K562 (cell line): Measurements from ENCODE around the gene IFI30. TPM values are rescaled to one million over a fixed set of nuclear protein-coding genes. Genes with fewer than 3 reads are reported as not detected.

Experiments
- ARID2 ChIP-seq: fragments of 450-650 bp; IDR thresholded peaks from 2 replicates; pipeline ENCODE4 v1.6.1; 2017; ENCODE audit warnings: antibody characterized with exemption, mild to moderate bottlenecking
- CBX8 ChIP-seq: fragments of 200-600 bp; sonication (generic); IDR thresholded peaks from 2 replicates; pipeline ENCODE4 v1.6.1; 2012; ENCODE audit warnings: borderline replicate concordance, mixed run types, low read depth, mild to moderate bottlenecking, moderate library complexity, mixed read lengths, low read length, control low read depth, inconsistent platforms; ENCODE audit not compliant: poor library complexity, severe bottlenecking; ENCODE audit errors: extremely low read depth
- CREB1 ChIP-seq, 2 experiments: sonication (generic) in 1 of 2; formaldehyde crosslinking in 1 of 2; IDR thresholded peaks; 2 replicates each; pipeline versions ENCODE4 v1.6.1 to v1.8.0; 2012 to 2022; ENCODE audit warnings: inconsistent platforms in 1 of 2, mild to moderate bottlenecking in 1 of 2, missing genetic modification reagents in 1 of 2, moderate library complexity in 1 of 2
- ELF4 ChIP-seq: fragments of 450-650 bp; formaldehyde crosslinking; IDR thresholded peaks from 2 replicates; pipeline ENCODE4 v1.4.0; 2022; ENCODE audit warnings: missing genetic modification characterization
- EP400 ChIP-seq: fragments of 450-650 bp; IDR thresholded peaks from 2 replicates; pipeline ENCODE4 v1.6.1; 2017; ENCODE audit warnings: antibody characterized with exemption, mild to moderate bottlenecking, moderate library complexity
- HEY1 ChIP-seq: fragments of 250-450 bp; sonication (Bioruptor Pico); IDR thresholded peaks from 2 replicates; pipeline ENCODE4 v1.5.0; 2020; ENCODE audit warnings: mild to moderate bottlenecking, moderate library complexity, borderline replicate concordance
- HIVEP1 ChIP-seq: fragments of 250-450 bp; sonication (Bioruptor Pico); IDR thresholded peaks from 2 replicates; pipeline ENCODE4 v1.4.0; 2020; ENCODE audit warnings: mild to moderate bottlenecking
- MCM5 ChIP-seq: fragments of 450-650 bp; IDR thresholded peaks from 2 replicates; pipeline ENCODE4 v1.6.1; 2016; ENCODE audit warnings: low read depth
- MXI1 ChIP-seq: IDR thresholded peaks from 2 replicates; pipeline ENCODE4 v1.6.1; 2011; ENCODE audit warnings: low read depth, mild to moderate bottlenecking, improper control_type of control experiment, low read length
- MYC ChIP-seq, 2 experiments: fragments of 250-450 bp in 1 of 2; sonication (Bioruptor Pico) in 1 of 2; IDR thresholded peaks; 2 replicates each; pipeline versions ENCODE4 v1.5.1 to v1.6.1; 2012 to 2021; ENCODE audit warnings: low read depth in 2 of 2, borderline replicate concordance in 1 of 2, improper control_type of control experiment in 1 of 2, low read length in 1 of 2, mild to moderate bottlenecking in 1 of 2, moderate library complexity in 1 of 2
- NFRKB ChIP-seq: fragments of 450-650 bp; IDR thresholded peaks from 2 replicates; pipeline ENCODE4 v1.6.1; 2016; ENCODE audit warnings: low read depth
- SOX6 ChIP-seq: fragments of 450-650 bp; IDR thresholded peaks from 2 replicates; pipeline ENCODE4 v1.6.1; 2014; ENCODE audit warnings: mild to moderate bottlenecking
- SP2 ChIP-seq: IDR thresholded peaks from 2 replicates; pipeline ENCODE4 v1.6.1; 2011; ENCODE audit warnings: mild to moderate bottlenecking, low read depth, low read length, moderate library complexity; ENCODE audit not compliant: poor library complexity, severe bottlenecking; ENCODE audit errors: extremely low read depth
- STAT5A ChIP-seq: IDR thresholded peaks from 2 replicates; pipeline ENCODE4 v1.6.1; 2012; ENCODE audit warnings: low read length, inconsistent platforms, borderline replicate concordance
- ZFPM2 ChIP-seq: fragments of 250-450 bp; sonication (Bioruptor Pico); IDR thresholded peaks from 2 replicates; pipeline ENCODE4 v1.5.1; 2022; ENCODE audit warnings: mild to moderate bottlenecking
- ZNF121 ChIP-seq: sonication (generic); formaldehyde crosslinking; conservative IDR thresholded peaks from 2 replicates; pipeline ENCODE4 v1.8.0; 2022; ENCODE audit warnings: missing genetic modification reagents
- polyA plus RNA-seq, 8 experiments: library from polyadenylated mRNA; depleted of rRNA in 4 of 8; stranded (reverse) in 5 of 8; unstranded in 3 of 8; fragments of >200 nt; fragmentation: Nextera tagmentation in 2 of 8; fragmentation: Illumina TruSeq in 1 of 8; extraction: Ambion mirVana in 2 of 8; extraction: Trizol in 1 of 8; gene quantifications; 2 replicates each; pipeline versions ENCODE4 v1.2.1 to v1.2.3, GENCODE V29; 2011 to 2014; ENCODE audit warnings: inconsistent platforms in 1 of 8, missing spikeins in 1 of 8
- total RNA-seq, 7 experiments: library from RNA; depleted of rRNA in 6 of 7; stranded (reverse); fragments of >200 nt in 6 of 7; fragmentation: Illumina TruSeq in 2 of 7; extraction: Trizol in 2 of 7; gene quantifications; 2 replicates each; pipeline versions ENCODE4 v1.2.1 to v1.2.3, GENCODE V29; 2011 to 2021; ENCODE audit warnings: low replicate concordance in 1 of 7
- TF ChIP-seq, protein P1 (sequence below): fragments of 250-450 bp; sonication (Bioruptor Pico); IDR thresholded peaks from 2 replicates; pipeline ENCODE4 v1.6.1; 2021; ENCODE audit warnings: mild to moderate bottlenecking
- TF ChIP-seq, protein P2 (sequence below): fragments of 450-650 bp; conservative IDR thresholded peaks from 2 replicates; pipeline ENCODE4 v1.6.1; 2016; ENCODE audit warnings: missing genetic modification characterization, low read depth, mild to moderate bottlenecking, missing compliant biosample characterization, moderate library complexity
- TF ChIP-seq, protein P3 (sequence below): fragments of 450-650 bp; formaldehyde crosslinking; IDR thresholded peaks from 2 replicates; pipeline ENCODE4 v1.4.0; 2020; ENCODE audit warnings: mild to moderate bottlenecking, moderate library complexity
- TF ChIP-seq, protein P4 (sequence below), 2 experiments: fragments of 450-650 bp in 1 of 2; sonication (generic) in 1 of 2; formaldehyde crosslinking; conservative IDR thresholded peaks; 2 replicates each; pipeline versions ENCODE4 v1.4.0 to v1.8.1; 2020 to 2022; ENCODE audit warnings: mild to moderate bottlenecking in 1 of 2, missing genetic modification reagents in 1 of 2
- TF ChIP-seq, protein P5 (sequence below): sonication (generic); IDR thresholded peaks from 2 replicates; pipeline ENCODE4 v1.6.1; 2016

The IFI30 gene
- total and polyA plus RNA-seq, 9 of the 15 experiments (the other 6 are each of a cell fraction or from before 2014, with no cell fraction given), result 63.7 to 430 (median 109) TPM

DNA sequence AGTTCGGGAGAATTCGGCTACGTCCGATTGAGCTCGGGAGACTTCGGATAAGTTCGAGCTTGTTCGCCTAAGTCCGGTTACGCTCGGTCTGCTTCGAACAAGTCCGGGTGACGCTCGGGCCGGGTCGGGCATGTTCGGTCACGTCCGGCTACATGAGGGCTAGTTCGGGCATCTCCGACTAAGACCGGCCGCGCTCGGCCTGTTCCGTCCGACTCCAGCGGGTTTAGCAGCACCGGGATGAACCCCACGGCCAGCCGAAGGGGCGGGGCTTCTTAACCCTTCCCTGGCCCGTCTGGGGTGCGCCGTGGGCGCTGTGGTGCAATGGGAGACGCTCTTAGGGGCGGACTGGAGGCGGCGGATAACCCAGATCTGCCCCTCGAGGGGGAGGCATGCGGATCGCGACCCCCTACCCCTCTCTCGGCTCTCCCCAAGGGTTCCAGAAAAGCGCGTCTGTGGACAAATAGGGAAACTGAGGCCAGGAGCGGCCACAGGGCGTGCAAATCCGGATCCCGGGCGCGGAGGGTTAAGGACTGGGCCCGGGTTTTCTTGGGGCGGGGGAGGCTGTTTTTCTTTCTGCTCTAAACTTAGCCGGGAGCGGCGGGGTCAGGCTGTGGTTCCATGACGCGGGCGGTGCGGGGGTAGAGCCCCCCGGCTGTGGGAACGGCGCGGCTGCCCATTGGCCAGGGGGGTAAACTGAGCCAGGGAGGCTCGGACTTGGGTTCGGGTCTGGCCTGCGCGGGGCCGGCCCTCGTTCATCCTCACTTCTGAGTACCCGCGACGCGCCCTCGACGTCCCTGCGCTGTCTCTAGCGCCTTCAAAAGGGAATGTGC is 51.1 kb downstream of the IFI30 start (continued):
- TF ChIP-seq SP2, result no peak
- TF ChIP-seq, protein P1, sequence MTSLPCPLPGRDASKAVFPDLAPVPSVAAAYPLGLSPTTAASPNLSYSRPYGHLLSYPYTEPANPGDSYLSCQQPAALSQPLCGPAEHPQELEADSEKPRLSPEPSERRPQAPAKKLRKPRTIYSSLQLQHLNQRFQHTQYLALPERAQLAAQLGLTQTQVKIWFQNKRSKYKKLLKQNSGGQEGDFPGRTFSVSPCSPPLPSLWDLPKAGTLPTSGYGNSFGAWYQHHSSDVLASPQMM (CRISPR knock-in tag), result no peak
- TF ChIP-seq, protein P2, sequence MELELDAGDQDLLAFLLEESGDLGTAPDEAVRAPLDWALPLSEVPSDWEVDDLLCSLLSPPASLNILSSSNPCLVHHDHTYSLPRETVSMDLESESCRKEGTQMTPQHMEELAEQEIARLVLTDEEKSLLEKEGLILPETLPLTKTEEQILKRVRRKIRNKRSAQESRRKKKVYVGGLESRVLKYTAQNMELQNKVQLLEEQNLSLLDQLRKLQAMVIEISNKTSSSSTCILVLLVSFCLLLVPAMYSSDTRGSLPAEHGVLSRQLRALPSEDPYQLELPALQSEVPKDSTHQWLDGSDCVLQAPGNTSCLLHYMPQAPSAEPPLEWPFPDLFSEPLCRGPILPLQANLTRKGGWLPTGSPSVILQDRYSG, result no peak
- TF ChIP-seq, protein P3, sequence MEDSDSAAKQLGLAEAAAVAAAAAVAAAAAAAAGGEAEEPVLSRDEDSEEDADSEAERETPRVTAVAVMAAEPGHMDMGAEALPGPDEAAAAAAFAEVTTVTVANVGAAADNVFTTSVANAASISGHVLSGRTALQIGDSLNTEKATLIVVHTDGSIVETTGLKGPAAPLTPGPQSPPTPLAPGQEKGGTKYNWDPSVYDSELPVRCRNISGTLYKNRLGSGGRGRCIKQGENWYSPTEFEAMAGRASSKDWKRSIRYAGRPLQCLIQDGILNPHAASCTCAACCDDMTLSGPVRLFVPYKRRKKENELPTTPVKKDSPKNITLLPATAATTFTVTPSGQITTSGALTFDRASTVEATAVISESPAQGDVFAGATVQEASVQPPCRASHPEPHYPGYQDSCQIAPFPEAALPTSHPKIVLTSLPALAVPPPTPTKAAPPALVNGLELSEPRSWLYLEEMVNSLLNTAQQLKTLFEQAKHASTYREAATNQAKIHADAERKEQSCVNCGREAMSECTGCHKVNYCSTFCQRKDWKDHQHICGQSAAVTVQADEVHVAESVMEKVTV (CRISPR knock-in tag), result peak; percentile 99
- TF ChIP-seq MXI1, result no peak
- peak; percentile 40; the same call in 1 of the 2 replicates for TF ChIP-seq NFRKB
- no peak for TF ChIP-seq SOX6
- no peak for TF ChIP-seq HEY1 (CRISPR knock-in tag)
- peak; percentile 41; the same call in 1 of the 2 replicates for TF ChIP-seq CREB1 (IDR thresholded peaks at IDR 0.05)
- peak; percentile 63; the same call in 1 of the 2 replicates for TF ChIP-seq CREB1 (CRISPR knock-in tag; IDR thresholded peaks at IDR 0.05)
- no peak for TF ChIP-seq ARID2
- TF ChIP-seq ZNF121 (CRISPR knock-in tag), result no peak
- no peak for TF ChIP-seq CBX8
- TF ChIP-seq MYC (IDR thresholded peaks at IDR 0.05; ENCODE audit: low read depth, low read length), result no peak
- 0 out of 2 replicates have a peak, but pooled peaks have one; percentile 18 for TF ChIP-seq MYC (CRISPR knock-in tag; IDR thresholded peaks at IDR 0.05; ENCODE audit: borderline replicate concordance, low read depth)
- TF ChIP-seq ELF4 (CRISPR knock-in tag), result no peak
- TF ChIP-seq, protein P4, sequence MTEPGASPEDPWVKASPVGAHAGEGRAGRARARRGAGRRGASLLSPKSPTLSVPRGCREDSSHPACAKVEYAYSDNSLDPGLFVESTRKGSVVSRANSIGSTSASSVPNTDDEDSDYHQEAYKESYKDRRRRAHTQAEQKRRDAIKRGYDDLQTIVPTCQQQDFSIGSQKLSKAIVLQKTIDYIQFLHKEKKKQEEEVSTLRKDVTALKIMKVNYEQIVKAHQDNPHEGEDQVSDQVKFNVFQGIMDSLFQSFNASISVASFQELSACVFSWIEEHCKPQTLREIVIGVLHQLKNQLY (CRISPR knock-in tag; conservative IDR thresholded peaks at IDR 0.05), result no peak
- TF ChIP-seq STAT5A, result no peak
- TF ChIP-seq, protein P5, sequence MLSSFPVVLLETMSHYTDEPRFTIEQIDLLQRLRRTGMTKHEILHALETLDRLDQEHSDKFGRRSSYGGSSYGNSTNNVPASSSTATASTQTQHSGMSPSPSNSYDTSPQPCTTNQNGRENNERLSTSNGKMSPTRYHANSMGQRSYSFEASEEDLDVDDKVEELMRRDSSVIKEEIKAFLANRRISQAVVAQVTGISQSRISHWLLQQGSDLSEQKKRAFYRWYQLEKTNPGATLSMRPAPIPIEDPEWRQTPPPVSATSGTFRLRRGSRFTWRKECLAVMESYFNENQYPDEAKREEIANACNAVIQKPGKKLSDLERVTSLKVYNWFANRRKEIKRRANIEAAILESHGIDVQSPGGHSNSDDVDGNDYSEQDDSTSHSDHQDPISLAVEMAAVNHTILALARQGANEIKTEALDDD, result no peak
- TF ChIP-seq ZFPM2, result no peak
- TF ChIP-seq MCM5, result no peak
- no peak for TF ChIP-seq EP400
- no peak for TF ChIP-seq HIVEP1
